H1 (cell line): Measurements from ENCODE around the gene VEGFD. TPM values are rescaled to one million over a fixed set of nuclear protein-coding genes. Genes with fewer than 3 reads are reported as not detected.

Experiments used
- CTCF ChIA-PET: fragments of 300-600 bp; sonication (Branson Sonifier 250); formaldehyde crosslinking; loops from one replicate; lab custom pipeline; 2021; ENCODE audit not compliant: partially characterized antibody; lab: Charles Lee
- POLR2A ChIA-PET: fragments of 300-600 bp; sonication (Branson Sonifier 250); formaldehyde crosslinking; loops from one replicate; lab custom pipeline; 2021; ENCODE audit warnings: inconsistent platforms; ENCODE audit not compliant: partially characterized antibody; lab: Charles Lee
- DNase-seq, 2 experiments: peaks; one replicate each; pipeline versions ENCODE4 v3.0.0 to v3.0.0-alpha.2; 2010 to 2022; ENCODE audit warnings: low spot score in 2 of 2, low read depth in 1 of 2, mixed read lengths in 1 of 2
- FAIRE-seq: peaks from 2 replicates; lab custom pipeline; 2011; peaks lifted over from hg19 to GRCh38; lab: Jason Lieb, UNC
- H2AFZ ChIP-seq: 2 replicates; pipeline ENCODE4 v1.8.1; 2012; ENCODE audit warnings: low read length, inconsistent platforms
- H2AK5ac ChIP-seq: 2 replicates; pipeline ENCODE4 v1.6.1; 2013; ENCODE audit warnings: low read depth, low read length
- H2BK120ac ChIP-seq: replicated peaks from 2 replicates; pipeline ENCODE3; 2013; ENCODE audit warnings: low read depth, low read length, inconsistent platforms
- H2BK12ac ChIP-seq: 2 replicates; pipeline ENCODE4 v1.6.1; 2013; ENCODE audit warnings: low read depth, low read length
- H2BK15ac ChIP-seq: 2 replicates; pipeline ENCODE4 v1.6.1; 2013; ENCODE audit warnings: low read length
- H2BK20ac ChIP-seq: 2 replicates; pipeline ENCODE4 v1.6.1; 2013; ENCODE audit warnings: low read length
- H2BK5ac ChIP-seq: 2 replicates; pipeline ENCODE4 v1.6.1; 2013; ENCODE audit warnings: low read depth, low read length
- H3K14ac ChIP-seq: 2 replicates; pipeline ENCODE4 v1.6.1; 2013; ENCODE audit warnings: inconsistent platforms; ENCODE audit not compliant: insufficient read length
- H3K18ac ChIP-seq: 2 replicates; pipeline ENCODE4 v1.6.1; 2013; ENCODE audit warnings: low read length; ENCODE audit errors: extremely low read depth
- H3K23ac ChIP-seq: 2 replicates; pipeline ENCODE4 v1.6.1; 2013; ENCODE audit warnings: inconsistent platforms; ENCODE audit not compliant: insufficient read length
- H3K23me2 ChIP-seq: 2 replicates; pipeline ENCODE4 v1.6.1; 2013; ENCODE audit warnings: low read depth, low read length
- H3K27ac ChIP-seq: 2 replicates; pipeline ENCODE4 v1.6.1; 2011; ENCODE audit warnings: low read depth, low read length, inconsistent platforms
- H3K27me3 ChIP-seq, 4 experiments: replicated peaks in 1 of 4; 1 replicate in 1 of 4; 2 replicates in 3 of 4; pipeline versions ENCODE4 v1.6.1 to v1.8.1; 2011 to 2013; ENCODE audit warnings: low read length in 3 of 4, mild to moderate bottlenecking in 3 of 4, inconsistent platforms in 2 of 4, mixed read lengths in 2 of 4, moderate library complexity in 1 of 4; ENCODE audit not compliant: control insufficient read depth in 3 of 4, insufficient read depth in 3 of 4; ENCODE audit errors: extremely low read depth in 1 of 4
- H3K36me3 ChIP-seq, 4 experiments: 2 replicates each; pipeline versions ENCODE4 v1.6.1 to v1.8.1; 2011 to 2013; ENCODE audit warnings: mild to moderate bottlenecking in 4 of 4, low read length in 3 of 4, moderate library complexity in 2 of 4, control low read depth in 1 of 4, inconsistent platforms in 1 of 4; ENCODE audit not compliant: insufficient read depth in 4 of 4, control insufficient read depth in 2 of 4
- H3K4ac ChIP-seq: replicated peaks from 2 replicates; pipeline ENCODE3; 2013; ENCODE audit warnings: low read length, low read depth, mixed read lengths, inconsistent platforms; ENCODE audit not compliant: insufficient read length
- H3K4me1 ChIP-seq, 4 experiments: replicated peaks in 1 of 4; 1 replicate in 1 of 4; 2 replicates in 3 of 4; pipeline versions ENCODE4 v1.6.1 to v1.8.1; 2011 to 2013; ENCODE audit warnings: low read length in 3 of 4, inconsistent platforms in 2 of 4, mixed read lengths in 1 of 4; ENCODE audit not compliant: insufficient read depth in 4 of 4, control insufficient read depth in 3 of 4
- H3K4me2 ChIP-seq, 2 experiments: 2 replicates each; pipeline versions ENCODE4 v1.6.1 to v1.8.1; 2011 to 2013; ENCODE audit warnings: low read depth in 2 of 2, low read length in 2 of 2, control low read depth in 1 of 2, inconsistent platforms in 1 of 2, mild to moderate bottlenecking in 1 of 2; ENCODE audit not compliant: insufficient read depth in 1 of 2
- H3K4me3 ChIP-seq, 4 experiments: fragments of 200-600, 300-600 bp in 1 of 4; sonication (generic), shearing (Covaris generic), sonication (Bioruptor Twin) in 1 of 4; 2 replicates each; pipeline versions ENCODE4 v1.5.1 to v1.8.1; 2011 to 2016; ENCODE audit warnings: low read length in 4 of 4, low read depth in 3 of 4, control low read depth in 2 of 4, inconsistent platforms in 2 of 4, mild to moderate bottlenecking in 2 of 4, mixed read lengths in 1 of 4, moderate library complexity in 1 of 4; ENCODE audit not compliant: insufficient read depth in 2 of 4; ENCODE audit errors: extremely low read depth in 1 of 4
- H3K56ac ChIP-seq: replicated peaks from 2 replicates; pipeline ENCODE3; 2013; ENCODE audit warnings: low read depth, mild to moderate bottlenecking, mixed read lengths, low read length, inconsistent platforms; ENCODE audit not compliant: insufficient read length
- H3K79me1 ChIP-seq: 2 replicates; pipeline ENCODE4 v1.6.1; 2013; ENCODE audit warnings: low read depth, low read length, control low read depth
- H3K79me2 ChIP-seq, 2 experiments: 2 replicates each; pipeline versions ENCODE4 v1.6.1 to v1.8.1; 2012 to 2013; ENCODE audit warnings: low read length in 2 of 2, mild to moderate bottlenecking in 2 of 2, inconsistent platforms in 1 of 2; ENCODE audit not compliant: insufficient read depth in 2 of 2, control insufficient read depth in 1 of 2
- H3K9ac ChIP-seq, 4 experiments: replicated peaks in 1 of 4; 1 replicate in 1 of 4; 2 replicates in 3 of 4; pipeline versions ENCODE4 v1.6.1 to v1.8.1; 2011 to 2013; ENCODE audit warnings: low read depth in 3 of 4, low read length in 3 of 4, control low read depth in 2 of 4, mild to moderate bottlenecking in 2 of 4, moderate library complexity in 2 of 4, inconsistent platforms in 1 of 4; ENCODE audit errors: extremely low read depth in 1 of 4
- H3K9me3 ChIP-seq, 2 experiments: 2 replicates each; pipeline versions ENCODE4 v1.6.1 to v1.8.1; 2012 to 2013; ENCODE audit warnings: mild to moderate bottlenecking in 2 of 2, moderate library complexity in 2 of 2, control low read depth in 1 of 2, inconsistent platforms in 1 of 2, low read depth in 1 of 2, low read length in 1 of 2, mixed read lengths in 1 of 2; ENCODE audit not compliant: insufficient read depth in 2 of 2
- H4K20me1 ChIP-seq, 2 experiments: replicated peaks in 1 of 2; 2 replicates each; pipeline versions ENCODE3 to v1.8.1; 2011 to 2013; ENCODE audit warnings: inconsistent platforms in 2 of 2, low read length in 2 of 2, mild to moderate bottlenecking in 1 of 2; ENCODE audit not compliant: insufficient read depth in 2 of 2, control insufficient read depth in 1 of 2
- H4K5ac ChIP-seq: 2 replicates; pipeline ENCODE4 v1.6.1; 2013; ENCODE audit warnings: low read length, low read depth, mixed read lengths, inconsistent platforms; ENCODE audit not compliant: insufficient read length
- H4K8ac ChIP-seq: 2 replicates; pipeline ENCODE4 v1.8.0; 2013; ENCODE audit warnings: mild to moderate bottlenecking, moderate library complexity, low read length, inconsistent platforms; ENCODE audit not compliant: insufficient read depth; ENCODE audit errors: extremely low read depth
- H4K91ac ChIP-seq: replicated peaks from 2 replicates; pipeline ENCODE3; 2013; ENCODE audit warnings: low read length, mixed read lengths, inconsistent platforms; ENCODE audit not compliant: insufficient read length
- ASH2L ChIP-seq: fragments of 200-600, 300-600 bp; sonication (generic); IDR thresholded peaks from one replicate; pipeline ENCODE4 v1.7.1; 2017; ENCODE audit warnings: low read length
- CEBPB ChIP-seq: IDR thresholded peaks from 2 replicates; pipeline ENCODE4 v1.6.1; 2012; ENCODE audit warnings: low read depth, low read length
- CHD1 ChIP-seq: IDR thresholded peaks from 2 replicates; pipeline ENCODE4 v1.6.1; 2012; ENCODE audit warnings: low read depth, low read length, improper control_type of control experiment
- CTBP2 ChIP-seq: IDR thresholded peaks from 2 replicates; pipeline ENCODE4 v1.7.0; 2011; ENCODE audit warnings: borderline replicate concordance, mild to moderate bottlenecking, moderate library complexity, mixed read lengths, low read length; ENCODE audit not compliant: insufficient read depth, insufficient read length
- GABPA ChIP-seq: IDR thresholded peaks from 2 replicates; pipeline ENCODE4 v1.6.1; 2011; ENCODE audit warnings: mild to moderate bottlenecking, low read length, moderate library complexity, borderline replicate concordance; ENCODE audit not compliant: insufficient read depth
- HDAC6 ChIP-seq: IDR thresholded peaks from one replicate; pipeline ENCODE4 v1.7.1; 2012; ENCODE audit warnings: low read depth, mild to moderate bottlenecking, inconsistent platforms, low read length, moderate library complexity
- KDM1A ChIP-seq: fragments of 200-600, 300-600 bp; sonication (generic); IDR thresholded peaks from 2 replicates; pipeline ENCODE4 v1.7.1; 2016; ENCODE audit warnings: mild to moderate bottlenecking, low read length, borderline replicate concordance
- MAFK ChIP-seq: IDR thresholded peaks from 2 replicates; pipeline ENCODE4 v1.6.1; 2012; ENCODE audit warnings: low read depth, mild to moderate bottlenecking, improper control_type of control experiment, low read length
- RAD21 ChIP-seq, 2 experiments: IDR thresholded peaks in 1 of 2; conservative IDR thresholded peaks in 1 of 2; 2 replicates each; pipeline ENCODE4 v1.6.1; 2011; ENCODE audit warnings: low read depth in 2 of 2, low read length in 2 of 2, improper control_type of control experiment in 1 of 2, inconsistent platforms in 1 of 2, mild to moderate bottlenecking in 1 of 2, moderate library complexity in 1 of 2
- RXRA ChIP-seq: IDR thresholded peaks from 2 replicates; pipeline ENCODE4 v1.6.1; 2011; ENCODE audit warnings: low read depth, mild to moderate bottlenecking, low read length, moderate library complexity; ENCODE audit not compliant: insufficient read depth
- SP4 ChIP-seq: IDR thresholded peaks from 2 replicates; pipeline ENCODE4 v1.6.1; 2012; ENCODE audit warnings: low read length, inconsistent platforms
- TAF7 ChIP-seq: optimal IDR thresholded peaks from 2 replicates; pipeline ENCODE3; 2011; ENCODE audit warnings: low read depth, mild to moderate bottlenecking, inconsistent platforms, low read length, moderate library complexity, borderline replicate concordance
- TBP ChIP-seq: IDR thresholded peaks from 2 replicates; pipeline ENCODE4 v1.6.1; 2011; ENCODE audit warnings: low read depth, low read length, improper control_type of control experiment
- YY1 ChIP-seq: IDR thresholded peaks from 2 replicates; pipeline ENCODE4 v1.6.1; 2011; ENCODE audit warnings: low read depth, mild to moderate bottlenecking, low read length
- WGBS, 2 experiments: shearing (Covaris generic) in 1 of 2; methylation state at CpG; one replicate each; pipeline versions ENCODE4 v1.1.6 to v1.1.7; 2013 to 2015; ENCODE audit warnings: low lambda C conversion rate in 2 of 2, mixed read lengths in 2 of 2, inconsistent platforms in 1 of 2, low coverage in 1 of 2, missing lambda C conversion rate in 1 of 2; ENCODE audit not compliant: insufficient replicate concordance in 2 of 2, insufficient coverage in 1 of 2, insufficient read length in 1 of 2; ENCODE audit errors: extremely low coverage in 1 of 2, missing lambda C conversion rate in 1 of 2; 5-methylcytosine and 5-hydroxymethylcytosine counted together
- polyA plus RNA-seq, 7 experiments: library from polyadenylated mRNA; depleted of rRNA in 3 of 7; stranded (reverse) in 5 of 7; unstranded in 2 of 7; fragments of >200 nt in 5 of 7; fragments of 200-250 nt in 2 of 7; gene quantifications; 1 replicate in 5 of 7; 2 replicates in 1 of 7; 4 replicates in 1 of 7; pipeline versions ENCODE4 v1.2.1 to v1.2.3, GENCODE V29; 2011 to 2013; ENCODE audit warnings: missing spikeins in 2 of 7, mixed read lengths in 2 of 7
- total RNA-seq: library from RNA; stranded (reverse); fragmentation: NEBNext Ultra II Directional; extraction: Animal tissue kit (Norgen Biotek cat#: 25700); gene quantifications from 2 replicates; pipeline ENCODE4 v1.2.1, GENCODE V29; 2021

VEGFD gene
- total and polyA plus RNA-seq, 2 of the 8 experiments (the other 6 are each of a cell fraction or from before 2014, with no cell fraction given): 0.06 TPM; not detected in 1

GRCh38 chrX:15334561-15334960 lies 49.7 kb downstream of the VEGFD start:
- no peak overlapping the region for H3K4ac ChIP-seq
- H2BK12ac ChIP-seq: no peak overlapping the region
- H4K5ac ChIP-seq: no peak overlapping the region
- no peak overlapping the region for H3K23ac ChIP-seq
- 41% methylated on average over 3 of the region's 7 CpGs; no CpG with 5 or more reads in 1 of the 2 experiments for WGBS, 2 experiments
- H2BK120ac ChIP-seq: no peak overlapping the region
- H3K4me2 ChIP-seq: peak overlapping the region; percentile 66 to 75
- H3K23me2 ChIP-seq: 0 out of 2 replicates have a peak, but pooled peaks cover 2% of the 10 kb centered on the region
- H3K79me1 ChIP-seq: no peaks in the 10 kb centered on the region
- no peaks in the 10 kb centered on the region for H3K4me1 ChIP-seq
- H3K9ac ChIP-seq: peak overlapping the region in 2 of 4 experiments; percentile 82 to 84; a peak in 3 of 7 replicates
- H3K14ac ChIP-seq: no peak overlapping the region
- H2BK15ac ChIP-seq: no peak overlapping the region
- no peak overlapping the region for H2BK5ac ChIP-seq
- no peak overlapping the region for H3K56ac ChIP-seq
- H2AK5ac ChIP-seq: no peak overlapping the region
- DNase-seq: no peak
- FAIRE-seq: no peak
- H3K79me2 ChIP-seq: peaks cover 0 to 6% of the 10 kb centered on the region in 2 experiments; a peak in 2 of 4 replicates
- H2BK20ac ChIP-seq: no peak overlapping the region
- no peak overlapping the region for H4K91ac ChIP-seq
- no peaks in the 10 kb centered on the region for H3K27me3 ChIP-seq
- ChIA-PET CTCF (no interaction called here), POLR2A (interaction anchor here (0.8 kb wide), 2 partner anchors 342 to 404 kb away, joined by 3 read pairs; partner anchors contain the start of gene CA5B)
- no peak overlapping the region for H3K18ac ChIP-seq
- peak overlapping the region; percentile 63; the same call in 1 of the 2 replicates for H3K27ac ChIP-seq
- H4K20me1 ChIP-seq: no peaks in the 10 kb centered on the region
- peaks cover 0 to 14% (median 4%) of the 10 kb centered on the region in 4 experiments; a peak in 3 of 8 replicates for H3K36me3 ChIP-seq
- peak overlapping the region; percentile 91; the same call in 1 of the 2 replicates for H4K8ac ChIP-seq
- H3K9me3 ChIP-seq: no peaks in the 10 kb centered on the region
- no peak overlapping the region for H2AFZ ChIP-seq
- H3K4me3 ChIP-seq: peak overlapping the region; percentile 57 to 85 (median 72)
- TF ChIP-seq SP4 (no peak), HDAC6 (no peak), GABPA (no peak), TAF7 (no peak), MAFK (no peak), CEBPB (no peak), KDM1A (no peak), TBP (no peak), CHD1 (no peak), CTBP2 (no peak), RAD21 (IDR thresholded peaks at IDR 0.05 in 1 of 2, conservative IDR thresholded peaks at IDR 0.05 in 1 of 2; ENCODE audit: low read depth in 2 of 2, low read length in 2 of 2) (no peak), RXRA (no peak), ASH2L (no peak), YY1 (no peak)
